ENCODE measurements around the gene VCPKMT.

Gene VCPKMT

DNA sequence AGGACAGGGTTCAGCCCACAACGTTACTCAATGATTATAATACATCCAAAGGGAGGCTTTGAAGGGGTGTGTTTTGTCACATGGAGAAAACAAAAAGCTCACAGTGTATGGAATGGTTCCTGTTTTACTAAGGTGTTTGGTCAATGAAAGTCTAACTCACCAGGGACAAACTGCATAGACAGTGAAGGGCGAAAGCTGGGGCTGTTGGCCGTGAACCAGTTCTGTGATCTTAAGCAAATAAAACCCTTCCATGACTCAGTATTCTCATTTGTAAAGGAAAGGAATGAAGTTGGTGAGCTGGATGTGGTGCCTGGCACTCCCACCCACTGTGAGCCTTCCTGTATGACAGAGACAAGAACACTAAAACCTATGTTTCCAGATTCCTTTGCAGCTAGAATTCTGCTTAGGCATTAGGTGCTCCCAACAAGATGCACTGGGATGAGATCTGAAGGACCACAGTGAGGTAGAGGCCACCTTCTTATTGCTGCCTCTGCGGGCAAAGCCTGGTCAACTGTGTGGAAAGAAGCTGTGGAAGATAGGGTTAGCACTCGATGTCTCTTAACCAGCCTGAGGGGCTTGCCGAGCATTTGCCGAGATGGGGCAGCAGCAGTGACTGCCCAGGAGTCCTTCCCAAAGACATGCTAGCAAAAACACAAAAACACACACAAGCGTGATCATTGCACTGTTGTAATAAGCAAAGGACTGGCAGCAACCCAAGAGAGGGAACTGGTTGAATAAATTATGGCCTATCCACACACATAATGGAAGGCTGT lies 48.5 kb downstream of the VCPKMT start:
- DNase-seq (ENCODE audit: low read depth) = no peak

DNA sequence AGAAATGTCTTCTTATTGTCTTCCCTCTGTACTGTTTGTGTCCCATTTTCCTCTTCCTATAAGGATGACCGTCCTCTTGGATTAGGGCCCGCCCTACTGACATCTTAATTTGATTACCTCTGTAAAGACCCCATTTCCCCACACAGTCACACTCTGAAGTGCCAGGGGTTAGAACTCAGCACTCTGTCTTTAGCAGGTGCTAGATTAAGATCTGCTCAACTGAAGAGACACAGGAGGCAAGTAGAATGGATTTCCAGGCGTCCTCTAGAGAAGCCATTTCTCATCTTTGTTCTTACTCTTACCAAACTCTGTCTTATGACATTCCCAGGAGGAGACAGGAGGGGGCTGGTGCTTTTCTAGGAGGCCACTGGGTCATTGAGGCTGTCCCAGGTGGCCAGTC lies 50.8 kb downstream of the VCPKMT start:
- no peak for DNase-seq (ENCODE audit: low read depth)

DNA sequence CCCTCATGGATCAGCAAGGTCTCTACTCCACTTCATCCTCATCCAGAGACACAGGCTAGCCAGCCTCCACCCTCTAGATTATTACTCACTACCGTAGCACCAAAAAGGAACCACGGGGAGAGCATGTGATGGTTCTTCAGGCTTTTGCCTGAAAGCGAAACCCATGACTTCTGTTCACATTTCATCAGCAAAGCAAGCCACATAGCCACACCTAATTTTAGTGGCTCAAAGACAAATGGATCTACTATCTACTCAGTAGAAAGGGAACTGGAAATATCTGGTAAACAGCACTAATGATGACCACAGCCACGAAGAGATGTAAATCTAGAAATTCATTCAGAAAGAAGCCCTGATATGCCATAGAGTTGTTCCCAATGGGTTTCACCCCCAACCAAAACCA lies 51.4 kb downstream of the VCPKMT start:
- peak; percentile 63 for DNase-seq (ENCODE audit: low read depth)

DNA sequence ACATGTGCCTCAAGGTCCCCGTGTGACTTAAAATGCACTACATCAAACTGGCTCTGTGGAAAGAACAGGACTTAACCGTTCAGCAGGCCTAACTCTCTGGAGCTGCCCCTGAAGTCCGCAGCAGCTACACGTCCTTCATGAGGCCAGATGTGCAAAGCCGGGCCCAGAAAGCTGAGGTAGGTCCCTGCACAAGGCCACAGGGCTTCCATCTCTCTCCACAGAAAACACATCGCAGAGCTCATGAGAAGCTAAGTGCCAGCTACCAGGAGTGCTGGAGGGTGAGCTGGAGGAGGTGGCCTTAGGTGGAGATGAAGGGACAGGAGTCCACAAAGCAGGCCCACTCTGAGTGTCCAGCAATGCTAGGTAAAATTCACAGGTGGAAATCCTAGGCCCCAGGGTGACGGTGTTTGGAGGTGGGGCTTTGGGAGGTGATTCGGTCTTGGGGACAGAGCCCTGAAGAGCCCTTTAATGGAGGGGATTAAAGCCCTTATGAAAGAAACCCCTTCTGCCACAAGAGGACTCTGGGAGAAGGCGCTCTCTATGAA lies 52.4 kb downstream of the VCPKMT start:
- DNase-seq (ENCODE audit: low read depth) = no peak

DNA sequence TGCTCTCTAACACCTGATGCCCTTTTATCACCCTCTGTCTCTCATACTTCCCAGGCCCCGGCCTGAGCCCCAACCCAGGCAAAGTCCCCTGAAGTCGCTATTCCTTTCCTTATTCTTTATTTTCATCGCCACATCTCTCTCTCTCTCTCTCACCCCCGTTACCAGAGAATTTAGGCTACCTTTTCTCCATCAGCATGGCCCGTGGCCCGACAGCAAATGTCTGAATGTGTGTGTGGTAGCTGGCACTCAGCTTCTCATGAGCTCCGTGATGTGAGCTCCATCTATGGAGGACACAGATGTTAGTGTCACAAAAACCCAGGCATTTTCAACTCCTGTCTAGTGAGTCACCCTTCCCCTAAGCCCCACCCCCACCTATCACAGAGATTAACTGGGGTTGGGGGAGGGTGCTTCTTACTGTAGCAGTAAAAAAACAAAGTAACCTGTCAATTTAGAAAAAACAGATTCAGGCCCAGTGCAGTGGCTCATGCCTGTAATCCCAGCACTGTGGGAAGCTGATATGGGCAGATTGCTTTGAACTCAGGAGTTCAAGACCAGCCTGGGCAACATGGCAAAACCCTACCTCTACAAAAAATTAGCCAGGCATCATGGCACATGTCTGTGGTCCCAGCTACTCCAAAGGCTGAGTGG lies 53.8 kb downstream of the VCPKMT start:
- DNase-seq (ENCODE audit: low read depth) = peak; percentile 81

DNA sequence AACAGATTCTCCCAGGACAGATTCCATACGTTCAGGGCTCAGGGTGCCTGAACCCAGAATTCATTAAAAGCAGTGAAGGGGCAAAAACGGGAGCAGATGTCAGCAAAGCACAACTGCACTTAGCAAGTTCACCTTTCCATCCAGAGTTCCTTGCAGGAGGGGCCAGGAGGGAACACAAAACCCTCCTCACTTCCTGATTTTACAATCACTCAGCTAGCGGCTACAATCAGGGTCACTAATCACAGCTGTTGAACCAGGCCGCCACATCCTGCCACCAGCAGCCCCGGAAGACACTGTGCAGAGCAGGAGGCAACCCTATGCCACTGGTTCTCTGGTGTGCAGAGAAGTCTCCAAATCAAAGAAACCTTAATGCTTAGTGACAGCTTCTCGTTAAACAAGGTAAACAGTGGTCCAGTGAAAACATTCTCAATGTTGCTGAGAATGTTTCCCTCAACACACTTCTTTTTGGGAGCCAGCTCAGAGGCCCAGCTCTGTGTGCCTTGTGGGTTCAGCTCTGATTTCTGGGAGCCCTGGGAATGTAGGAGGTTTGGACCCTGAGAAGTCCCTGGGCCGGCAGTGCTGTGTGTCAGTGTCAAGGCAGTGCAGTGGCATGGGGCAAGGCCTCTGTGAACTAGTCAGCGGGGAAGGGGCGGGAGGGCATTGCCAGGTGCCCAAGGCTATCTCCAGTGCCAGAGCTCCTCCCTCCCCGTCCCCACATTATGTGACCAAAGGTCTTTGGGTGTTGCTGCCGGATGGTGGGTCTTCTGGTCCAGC lies 54.5 kb downstream of the VCPKMT start:
- DNase-seq (ENCODE audit: low read depth) = no peak

DNA sequence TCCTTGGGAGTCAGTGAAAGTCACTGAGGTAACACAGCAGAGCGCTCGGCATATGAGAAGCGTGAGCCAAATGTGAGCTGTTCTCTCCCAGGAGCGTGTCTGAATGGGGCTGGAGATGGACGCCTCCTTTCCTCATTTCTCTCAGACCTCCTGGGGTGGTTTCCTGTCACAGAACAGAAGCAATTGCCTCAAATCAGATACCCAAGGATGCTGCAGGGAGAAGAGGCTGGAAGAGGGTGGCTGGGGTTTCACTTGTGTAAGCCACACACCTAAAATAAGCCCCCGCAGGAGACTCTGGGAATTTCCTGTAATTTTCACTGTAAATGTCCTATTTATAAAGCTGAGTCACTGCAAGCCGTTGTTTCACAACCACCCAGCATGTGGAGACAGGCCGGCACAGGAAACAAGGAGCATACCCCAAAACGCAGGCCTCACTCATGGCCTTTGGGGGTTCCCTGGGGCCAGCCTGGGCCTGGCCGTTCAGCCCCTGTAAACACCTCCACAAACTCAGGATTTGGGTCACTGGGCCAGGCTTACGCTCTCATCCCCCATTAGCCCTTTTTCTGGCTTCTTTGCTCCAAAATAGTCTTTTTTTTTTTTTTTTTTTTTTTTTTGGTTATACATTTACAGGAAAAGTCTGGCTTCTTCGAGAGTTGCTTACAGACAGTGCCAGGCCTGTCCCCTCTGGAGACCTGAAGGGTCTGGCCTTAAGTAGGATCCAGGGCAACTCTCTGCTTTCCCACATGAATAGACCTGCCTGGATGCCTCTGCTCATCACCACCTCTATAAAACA lies 55.3 kb downstream of the VCPKMT start:
- peak; percentile 38 for DNase-seq (ENCODE audit: low read depth)

DNA sequence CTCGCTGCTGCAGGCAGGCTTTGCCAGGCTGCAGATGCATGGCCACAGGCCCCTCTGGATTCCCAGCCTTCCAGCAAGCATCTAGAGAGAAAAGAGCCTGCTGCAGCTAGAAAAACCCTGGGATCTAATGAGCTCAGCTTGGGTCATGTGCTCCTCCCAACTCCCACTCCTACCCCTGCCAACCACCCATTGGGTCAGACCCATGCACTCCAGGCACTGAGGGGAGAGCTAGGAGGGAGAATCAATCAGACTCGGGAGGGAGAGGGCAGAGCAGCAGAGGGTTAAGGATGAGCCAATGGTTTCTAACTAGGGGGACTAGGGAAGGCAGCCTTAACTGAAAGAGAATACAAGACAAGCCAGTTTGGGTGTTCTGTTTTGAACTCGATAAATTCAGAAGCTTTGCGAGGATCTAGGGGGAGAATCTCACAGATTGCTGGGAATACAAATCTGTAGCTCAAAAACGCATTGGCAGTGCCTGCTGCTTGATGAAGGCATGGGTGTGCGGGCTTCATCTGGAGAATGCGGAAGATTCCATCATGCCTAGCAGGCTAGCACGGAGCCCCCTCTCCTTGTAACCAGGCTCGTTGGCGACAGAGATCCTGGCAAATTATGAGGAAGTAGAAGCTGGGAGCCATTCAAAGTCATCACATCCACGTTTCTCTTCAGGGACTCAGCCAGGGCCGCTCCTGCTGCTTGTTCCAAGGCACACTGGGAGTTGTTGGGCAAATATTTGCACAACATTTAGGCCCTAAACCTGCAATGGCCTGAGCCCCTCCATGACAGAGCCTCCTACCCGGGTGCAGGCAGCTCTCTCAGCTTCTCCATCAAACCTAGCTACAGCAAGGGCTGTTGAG lies 56.4 kb downstream of the VCPKMT start:
- DNase-seq (ENCODE audit: low read depth) = no peak
